NCI-H2227 (cell line): ENCODE measurements around the gene EGFR.

Experiments
- DNase-seq: peaks from one replicate; lab custom pipeline; 2025; ENCODE audit not compliant: unreplicated experiment; lab: John Stamatoyannopoulos, UW

The EGFR gene

DNA sequence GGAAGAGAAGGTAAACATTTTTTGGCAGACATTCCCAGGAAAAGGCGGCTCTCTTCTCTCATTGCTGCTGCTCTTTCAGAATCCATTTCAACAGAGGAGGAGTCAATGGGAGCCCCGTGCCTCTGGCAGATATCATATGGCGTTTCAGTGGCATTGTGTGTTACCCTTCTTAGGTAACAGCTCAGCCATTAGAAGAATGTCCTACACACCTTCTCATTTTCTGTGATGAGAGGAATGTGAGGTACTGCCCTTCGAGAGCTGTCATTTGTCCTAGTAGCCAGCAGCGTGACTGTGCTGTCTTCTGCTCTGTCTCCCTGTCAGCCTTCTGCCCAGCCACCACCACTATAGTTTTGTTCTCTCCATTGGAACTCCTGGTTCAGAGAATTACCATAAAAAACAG lies 102.4 kb downstream of the EGFR start:
- no peak for DNase-seq

DNA sequence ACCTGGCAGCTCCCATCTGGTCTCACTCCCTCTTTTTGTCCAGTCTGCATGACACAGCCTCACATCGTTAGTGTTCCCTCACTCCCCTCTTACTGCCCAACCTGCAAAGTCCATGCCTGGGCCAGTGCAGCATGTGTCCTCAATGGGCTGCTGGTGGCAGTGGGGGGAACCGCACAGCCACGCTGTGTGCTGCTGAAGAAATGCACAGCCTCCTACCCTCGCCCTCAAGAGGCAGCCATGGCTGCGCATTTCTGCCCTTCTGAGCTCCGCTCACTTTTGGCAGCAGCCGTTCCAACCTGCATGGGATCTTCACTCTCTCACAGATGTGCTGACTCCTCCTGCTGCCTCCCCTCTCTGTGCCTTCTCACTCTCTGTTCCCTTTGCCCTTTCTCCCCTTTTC lies 103.4 kb downstream of the EGFR start:
- DNase-seq: no peak

DNA sequence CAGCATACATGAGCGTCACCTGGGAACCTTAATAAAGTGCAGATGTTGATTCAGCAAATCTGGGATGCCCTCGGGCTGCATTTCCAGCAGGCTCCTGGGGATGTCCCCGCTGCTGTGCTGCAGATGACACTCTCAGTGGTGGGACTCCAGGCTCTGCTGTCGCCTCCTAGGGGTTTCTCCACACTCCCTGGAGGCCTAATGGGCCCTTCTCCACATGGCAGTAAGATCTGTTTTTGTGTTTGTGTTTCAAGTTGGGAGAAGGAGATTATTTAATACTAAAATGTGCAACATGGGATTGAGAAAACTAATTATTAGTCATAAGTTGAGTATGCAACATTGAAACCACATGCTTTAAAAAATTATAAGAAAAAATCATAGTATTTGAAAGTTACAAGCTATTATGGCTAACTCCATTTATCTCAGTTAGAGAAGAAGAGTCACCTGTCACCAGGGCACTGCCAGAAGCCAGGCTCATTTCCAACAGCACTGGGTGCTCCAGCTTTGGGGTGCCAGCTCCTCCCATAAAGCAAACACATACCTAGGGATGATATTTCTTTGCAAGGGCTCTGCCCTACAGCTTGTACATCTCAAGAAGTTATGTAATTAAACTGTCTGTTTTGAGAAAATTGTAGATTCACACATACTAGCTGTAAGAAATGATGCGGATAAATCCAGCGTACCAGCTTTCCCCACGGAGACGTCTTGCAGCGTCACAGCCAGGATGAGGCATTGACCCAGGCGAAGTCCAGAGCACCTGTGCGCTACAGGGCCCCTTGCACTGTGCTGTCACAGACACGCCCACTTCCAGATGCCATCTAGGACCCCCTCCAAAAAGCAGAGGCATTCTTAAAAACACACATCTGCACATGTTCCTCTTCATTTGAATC lies 106.4 kb downstream of the EGFR start:
- no peak for DNase-seq

DNA sequence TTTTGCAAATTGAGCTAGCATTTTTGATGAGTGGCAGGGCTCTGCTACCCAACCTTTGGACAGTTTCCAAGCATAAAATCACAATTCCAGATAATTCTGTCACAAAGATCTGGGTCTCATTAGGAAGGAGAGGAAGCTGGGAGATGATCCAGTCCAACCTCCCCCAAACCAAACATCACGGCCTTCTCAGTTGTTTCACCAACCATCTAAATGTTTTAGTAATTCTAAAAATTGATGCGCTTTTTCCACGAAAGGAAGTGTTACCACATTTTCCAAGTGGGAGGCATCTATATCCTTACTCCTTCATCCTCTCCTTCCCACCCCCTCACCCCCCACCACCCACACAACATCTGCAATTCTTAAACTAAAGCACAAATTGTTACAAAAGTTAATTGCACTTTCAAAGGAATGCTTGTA lies 108.3 kb downstream of the EGFR start:
- no peak for DNase-seq

DNA sequence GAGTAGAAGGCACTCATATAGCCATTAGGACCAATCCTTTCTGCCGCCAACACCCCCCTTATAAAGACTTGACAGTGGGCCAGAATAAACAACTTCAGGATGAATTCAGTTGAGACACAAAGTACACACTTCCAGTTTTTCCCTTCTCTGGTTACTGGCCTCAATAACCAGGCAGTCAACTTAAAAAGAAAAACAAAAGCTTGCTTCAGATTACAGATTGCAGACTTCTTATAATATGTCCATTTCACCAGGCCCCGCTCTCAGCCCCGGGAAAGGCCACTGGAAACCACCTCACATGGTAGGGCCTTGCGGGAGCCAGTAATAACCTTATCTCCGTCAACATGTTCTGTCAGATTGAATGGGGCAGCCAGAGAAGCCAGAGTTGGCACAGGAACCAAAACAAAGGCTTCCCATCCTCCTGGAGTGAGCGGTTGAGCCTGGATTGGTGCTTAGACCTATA lies 108.8 kb downstream of the EGFR start:
- no peak for DNase-seq

- no peak for DNase-seq
Observed at GRCh38 chr7:55128693-55129394, 110.0 kb downstream of the EGFR start.

DNA sequence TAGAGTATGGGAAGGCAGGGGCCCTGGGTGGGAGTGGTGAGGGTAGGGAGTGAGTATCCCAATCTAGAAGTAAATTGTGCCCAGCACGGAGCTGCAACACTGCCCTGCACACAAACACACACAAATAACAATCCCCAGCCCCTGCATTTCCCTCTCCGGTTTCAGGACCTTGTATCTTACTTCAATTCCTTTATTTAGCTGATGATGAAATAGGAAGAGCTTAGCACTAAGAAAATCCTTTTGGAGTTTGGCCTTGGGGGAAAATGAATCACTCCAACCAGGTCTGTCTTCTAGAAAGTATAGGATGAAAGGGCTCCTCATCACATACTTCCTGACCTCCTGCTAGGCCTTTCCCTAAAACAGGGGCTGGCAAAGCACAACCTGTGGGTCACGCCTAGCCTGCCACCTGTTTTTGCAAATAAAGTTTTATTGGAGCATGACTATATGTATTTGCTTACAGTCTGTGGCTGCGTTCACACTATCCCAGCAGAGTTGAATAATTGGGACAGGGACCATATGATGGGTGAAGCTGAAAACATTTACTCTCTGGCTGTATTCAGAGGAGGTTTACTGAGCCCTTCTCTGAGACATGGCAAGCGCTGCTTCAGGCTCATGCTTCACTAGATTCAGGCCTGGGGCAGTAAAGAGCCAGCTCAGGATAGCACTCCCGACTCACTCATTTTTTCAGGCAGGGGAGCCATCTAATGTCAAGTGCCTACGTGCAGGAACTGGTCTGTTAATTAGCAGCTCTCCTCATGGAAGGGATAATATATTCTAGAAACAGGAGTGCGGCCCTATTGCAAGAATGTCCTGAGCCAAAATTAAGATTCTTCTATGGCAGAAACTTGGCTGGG lies 111.0 kb downstream of the EGFR start:
- no peak for DNase-seq

GRCh38 chr7:55130395-55131141 lies 111.8 kb downstream of the EGFR start:
- DNase-seq: no peak

DNA sequence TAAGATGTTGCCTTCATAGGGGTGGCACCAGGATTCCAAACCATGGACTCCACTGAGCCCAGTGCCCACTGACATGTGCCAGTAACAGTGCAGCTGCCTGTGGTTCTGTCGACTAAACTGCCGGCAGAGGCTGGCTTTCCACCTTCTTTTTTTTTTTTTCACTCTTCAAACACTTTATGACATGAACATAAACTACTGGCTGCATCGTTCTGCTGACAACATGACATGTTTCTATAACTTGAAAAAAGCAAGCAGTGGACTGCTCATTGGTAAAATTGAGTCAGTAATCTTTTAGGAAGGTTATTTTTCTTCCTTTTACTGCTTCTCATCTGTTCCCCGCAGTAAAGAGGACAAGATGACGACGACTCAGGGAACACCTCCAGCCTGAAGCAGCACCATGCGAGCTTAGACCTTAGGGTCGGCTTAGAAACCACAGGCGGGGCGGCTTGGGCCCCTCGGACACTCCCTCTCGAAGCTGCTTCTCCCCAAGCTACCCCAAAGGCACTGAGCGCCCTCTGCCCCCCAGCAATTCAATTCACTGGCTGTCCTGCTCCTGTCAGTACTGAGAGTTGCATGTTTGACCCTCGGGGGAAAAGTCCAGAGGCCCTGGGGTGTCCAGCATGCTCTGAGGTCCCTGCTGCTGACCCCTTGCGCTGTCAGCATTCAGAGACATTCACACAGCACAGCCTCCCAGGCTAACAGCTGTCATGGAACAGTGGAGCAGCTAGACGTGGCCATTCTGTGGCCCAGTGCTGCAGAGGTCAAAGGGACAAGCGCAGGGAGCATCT lies 112.5 kb downstream of the EGFR start:
- DNase-seq: no peak

GRCh38 chr7:55132550-55132889 lies 113.7 kb downstream of the EGFR start:
- DNase-seq: no peak

DNA sequence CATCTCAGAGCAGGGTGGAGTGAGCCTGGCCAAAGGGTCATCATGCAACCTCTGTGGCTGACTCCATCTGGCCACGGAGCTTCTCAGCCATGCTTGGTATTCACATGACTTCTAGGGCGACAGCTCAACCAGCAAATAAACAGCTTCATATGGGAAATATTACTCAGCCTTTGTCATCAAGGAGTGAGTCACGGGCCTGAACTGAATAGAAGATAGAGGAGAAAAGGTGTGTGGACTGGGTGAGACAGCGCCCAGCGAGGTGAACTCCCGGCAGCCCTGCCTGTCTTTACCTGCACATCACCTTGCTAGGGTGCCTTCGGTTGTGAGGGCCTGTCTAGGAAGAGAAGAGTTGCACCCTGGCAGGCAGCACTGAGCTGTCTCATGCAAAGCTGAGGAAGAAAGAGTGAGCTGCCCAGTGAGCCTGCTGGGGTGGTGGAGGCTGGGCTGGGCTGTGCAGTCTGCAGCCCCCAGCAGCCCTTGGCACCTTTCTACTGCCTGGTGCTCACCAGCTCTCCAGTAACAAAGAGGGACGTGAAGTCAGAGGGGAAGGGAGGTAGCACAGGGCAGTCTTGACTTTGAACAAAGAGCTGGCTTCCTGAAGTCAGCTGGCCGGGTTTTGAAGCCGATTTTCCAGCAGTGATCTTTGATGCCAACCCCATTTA lies 114.2 kb downstream of the EGFR start:
- no peak for DNase-seq

- DNase-seq: no peak
Observed at GRCh38 chr7:55133630-55134358, 115.0 kb downstream of the EGFR start.

DNA sequence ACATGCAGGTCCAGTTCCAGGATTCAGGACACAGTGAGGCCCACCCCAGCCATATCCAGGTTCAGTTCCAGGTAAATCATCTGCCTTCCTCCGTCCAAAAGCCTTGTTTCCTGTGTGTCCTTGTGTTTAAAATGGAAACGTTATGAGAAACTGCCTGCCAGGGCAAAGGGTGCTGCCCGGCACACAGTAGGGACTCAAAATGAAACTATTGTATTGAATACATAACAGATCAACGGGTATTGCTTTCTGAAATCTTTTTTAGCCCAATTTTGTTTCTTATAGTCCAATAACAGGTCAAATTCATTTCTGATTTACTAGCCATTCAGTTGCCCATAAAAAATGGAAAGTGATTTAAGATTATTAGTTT lies 115.5 kb downstream of the EGFR start:
- no peak for DNase-seq

- no peak for DNase-seq
Observed at GRCh38 chr7:55134786-55135185, 116.0 kb downstream of the EGFR start.

- no peak for DNase-seq
Observed at GRCh38 chr7:55135462-55135861, 116.6 kb downstream of the EGFR start.

- no peak for DNase-seq
Observed at GRCh38 chr7:55138663-55139062, 119.8 kb downstream of the EGFR start.

DNA sequence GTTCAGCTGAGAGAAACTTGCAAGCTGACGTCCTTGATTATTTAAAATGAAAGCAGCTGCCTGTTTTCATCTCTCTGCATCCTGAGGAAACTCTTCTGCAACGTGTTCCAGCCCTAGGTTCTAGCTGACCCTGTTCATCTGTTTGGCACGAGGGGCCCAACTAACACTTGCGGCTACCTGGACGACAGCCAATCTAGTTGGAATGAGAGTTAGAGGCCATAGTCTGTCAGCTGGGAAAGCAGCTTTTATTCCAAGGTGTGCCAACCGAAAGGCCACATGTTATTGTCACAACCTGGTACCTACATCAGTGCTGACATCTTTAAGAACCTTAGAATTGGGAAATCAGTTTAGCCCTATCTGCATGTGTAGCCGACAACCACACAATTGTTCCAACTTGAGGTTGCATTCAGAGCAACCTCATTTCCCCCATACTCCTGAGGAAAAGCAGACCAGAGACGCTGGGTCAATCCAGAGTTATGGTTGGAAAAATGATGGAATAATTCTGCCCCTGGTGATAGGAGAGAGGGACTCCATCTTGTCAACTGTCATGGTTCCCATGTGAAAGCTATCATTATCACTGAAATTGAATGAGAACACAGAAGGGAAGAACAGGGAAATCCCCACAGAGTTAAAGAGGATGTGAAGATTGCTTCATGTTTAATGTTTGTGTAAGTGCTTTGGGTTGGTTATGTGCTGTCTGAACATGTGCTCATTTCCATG lies 121.6 kb downstream of the EGFR start:
- no peak for DNase-seq

DNA sequence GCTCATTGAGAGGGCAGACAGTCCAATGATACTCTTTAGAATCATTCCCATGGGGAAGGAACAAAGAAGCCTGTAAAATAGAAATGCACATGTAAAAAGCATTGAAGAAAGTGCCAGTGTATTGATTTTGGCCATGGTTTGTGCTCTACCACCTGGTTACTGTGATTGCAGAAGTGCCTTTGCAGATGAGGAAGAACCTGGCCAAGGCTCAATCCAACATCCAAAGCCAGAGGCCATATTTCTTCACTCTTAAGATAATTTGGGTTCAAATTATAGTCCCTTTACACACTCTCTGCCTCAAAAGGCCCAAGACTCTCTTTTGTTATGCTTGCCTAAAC lies 122.1 kb downstream of the EGFR start:
- no peak for DNase-seq
